ENCODE data around the gene CROCC2.

The CROCC2 gene

DNA sequence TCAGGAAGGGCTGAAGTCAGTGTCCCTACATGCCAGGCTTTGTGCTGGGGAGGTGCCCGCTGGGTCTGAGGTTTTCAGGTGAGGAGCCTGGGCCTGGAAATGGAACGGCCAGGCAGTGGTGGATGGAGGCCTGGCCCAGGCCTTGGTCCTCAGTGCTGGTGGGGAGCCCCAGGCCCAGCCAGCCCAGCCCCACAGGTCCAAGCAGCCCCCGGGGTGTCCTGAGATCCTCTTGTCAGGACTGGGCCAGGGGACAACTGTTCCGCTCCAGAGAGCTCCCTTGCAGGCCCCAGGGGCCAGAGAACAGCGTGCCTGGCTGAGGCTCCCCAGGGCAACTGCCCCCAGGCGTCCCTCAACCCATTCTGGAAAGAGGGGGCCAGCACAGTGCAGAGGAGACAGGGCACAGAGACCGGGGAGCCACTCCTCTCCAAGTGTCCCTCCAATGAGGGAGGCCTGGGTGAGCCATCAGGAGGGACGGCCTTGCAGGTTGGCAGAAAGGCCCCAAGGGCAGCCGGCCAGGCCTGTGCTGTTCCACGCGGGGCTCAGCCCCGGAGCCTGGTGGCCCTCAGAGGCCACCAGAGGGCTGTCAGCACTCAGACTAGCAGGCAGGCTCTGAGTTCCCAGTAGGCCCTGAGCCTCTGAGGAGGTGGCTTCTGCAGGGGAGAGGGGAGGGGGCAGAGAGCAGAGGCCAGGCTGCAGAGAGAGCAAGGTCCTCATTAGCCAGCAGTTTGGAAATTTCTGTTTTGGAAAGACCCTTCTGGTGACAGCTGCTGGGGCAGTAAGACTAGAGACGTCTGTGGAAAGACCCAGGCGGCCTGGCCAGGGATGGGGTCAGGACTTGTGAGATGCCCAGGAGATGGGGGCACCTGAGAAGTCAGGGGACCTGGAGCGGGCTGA lies 62.8 kb downstream of the CROCC2 start:
- no peak overlapping the region for H3K27ac ChIP-seq (ENCODE audit: low read depth, low read length, poor library complexity, severe bottlenecking)
- H3K27me3 ChIP-seq (ENCODE audit: insufficient read depth, low read length), result peaks cover 14% of the 10 kb centered on the region; the same call in 1 of the 2 replicates
- no peaks in the 10 kb centered on the region for H3K9me2 ChIP-seq (ENCODE audit: low read depth, low read length)
- H3F3A ChIP-seq (ENCODE audit: insufficient read depth, low read length), result no peaks in the 10 kb centered on the region
- H3K36me3 ChIP-seq (ENCODE audit: insufficient read depth, low read length), result no peaks in the 10 kb centered on the region
- no peak overlapping the region for H3K9ac ChIP-seq (ENCODE audit: low read length)
- no peaks in the 10 kb centered on the region for H3K79me2 ChIP-seq (ENCODE audit: insufficient read depth, low read length)
- no peak overlapping the region for H3K4me3 ChIP-seq (ENCODE audit: low read depth, low read length, poor library complexity, severe bottlenecking)
- no peak overlapping the region for H2AFZ ChIP-seq (ENCODE audit: low read length)
- H3K4me2 ChIP-seq (ENCODE audit: low read length), result no peak overlapping the region
- no peak for TF ChIP-seq EZH2 (IDR thresholded peaks at IDR 0.05; ENCODE audit: borderline replicate concordance, low read length)
- TF ChIP-seq, protein P1, sequence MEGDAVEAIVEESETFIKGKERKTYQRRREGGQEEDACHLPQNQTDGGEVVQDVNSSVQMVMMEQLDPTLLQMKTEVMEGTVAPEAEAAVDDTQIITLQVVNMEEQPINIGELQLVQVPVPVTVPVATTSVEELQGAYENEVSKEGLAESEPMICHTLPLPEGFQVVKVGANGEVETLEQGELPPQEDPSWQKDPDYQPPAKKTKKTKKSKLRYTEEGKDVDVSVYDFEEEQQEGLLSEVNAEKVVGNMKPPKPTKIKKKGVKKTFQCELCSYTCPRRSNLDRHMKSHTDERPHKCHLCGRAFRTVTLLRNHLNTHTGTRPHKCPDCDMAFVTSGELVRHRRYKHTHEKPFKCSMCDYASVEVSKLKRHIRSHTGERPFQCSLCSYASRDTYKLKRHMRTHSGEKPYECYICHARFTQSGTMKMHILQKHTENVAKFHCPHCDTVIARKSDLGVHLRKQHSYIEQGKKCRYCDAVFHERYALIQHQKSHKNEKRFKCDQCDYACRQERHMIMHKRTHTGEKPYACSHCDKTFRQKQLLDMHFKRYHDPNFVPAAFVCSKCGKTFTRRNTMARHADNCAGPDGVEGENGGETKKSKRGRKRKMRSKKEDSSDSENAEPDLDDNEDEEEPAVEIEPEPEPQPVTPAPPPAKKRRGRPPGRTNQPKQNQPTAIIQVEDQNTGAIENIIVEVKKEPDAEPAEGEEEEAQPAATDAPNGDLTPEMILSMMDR (IDR thresholded peaks at IDR 0.05; ENCODE audit: low read length), result no peak
- no peaks in the 10 kb centered on the region for H3K4me1 ChIP-seq (ENCODE audit: insufficient read depth, low read length, severe bottlenecking)
- no peaks in the 10 kb centered on the region for H3K9me3 ChIP-seq (ENCODE audit: low read length)
- no peaks in the 10 kb centered on the region for H4K20me1 ChIP-seq (ENCODE audit: insufficient read depth, low read length)

- H3K79me2 ChIP-seq (ENCODE audit: insufficient read depth, low read length), result no peaks in the 10 kb centered on the region
- TF ChIP-seq, protein P1 (IDR thresholded peaks at IDR 0.05; ENCODE audit: low read length), result no peak
- TF ChIP-seq EZH2 (IDR thresholded peaks at IDR 0.05; ENCODE audit: borderline replicate concordance, low read length), result no peak
- H2AFZ ChIP-seq (ENCODE audit: low read length), result no peak overlapping the region
- H3K9ac ChIP-seq (ENCODE audit: low read length), result no peak overlapping the region
- no peak overlapping the region for H3K27ac ChIP-seq (ENCODE audit: low read depth, low read length, poor library complexity, severe bottlenecking)
- no peak overlapping the region for H3K4me2 ChIP-seq (ENCODE audit: low read length)
- H3K36me3 ChIP-seq (ENCODE audit: insufficient read depth, low read length), result no peaks in the 10 kb centered on the region
- peaks cover 14% of the 10 kb centered on the region; the same call in 1 of the 2 replicates for H3K27me3 ChIP-seq (ENCODE audit: insufficient read depth, low read length)
- no peaks in the 10 kb centered on the region for H3K9me2 ChIP-seq (ENCODE audit: low read depth, low read length)
- no peaks in the 10 kb centered on the region for H3F3A ChIP-seq (ENCODE audit: insufficient read depth, low read length)
- no peaks in the 10 kb centered on the region for H3K4me1 ChIP-seq (ENCODE audit: insufficient read depth, low read length, severe bottlenecking)
- no peak overlapping the region for H3K4me3 ChIP-seq (ENCODE audit: low read depth, low read length, poor library complexity, severe bottlenecking)
- no peaks in the 10 kb centered on the region for H4K20me1 ChIP-seq (ENCODE audit: insufficient read depth, low read length)
- no peaks in the 10 kb centered on the region for H3K9me3 ChIP-seq (ENCODE audit: low read length)
Observed at GRCh38 chr2:240970104-240970503, 64.0 kb downstream of the CROCC2 start.

GRCh38 chr2:240970816-240971215 lies 64.7 kb downstream of the CROCC2 start:
- H3K4me2 ChIP-seq (ENCODE audit: low read length), result no peak overlapping the region
- H3K9ac ChIP-seq (ENCODE audit: low read length), result no peak overlapping the region
- no peak overlapping the region for H2AFZ ChIP-seq (ENCODE audit: low read length)
- H3F3A ChIP-seq (ENCODE audit: insufficient read depth, low read length), result no peaks in the 10 kb centered on the region
- H3K36me3 ChIP-seq (ENCODE audit: insufficient read depth, low read length), result no peaks in the 10 kb centered on the region
- H3K9me2 ChIP-seq (ENCODE audit: low read depth, low read length), result no peaks in the 10 kb centered on the region
- no peaks in the 10 kb centered on the region for H4K20me1 ChIP-seq (ENCODE audit: insufficient read depth, low read length)
- H3K27ac ChIP-seq (ENCODE audit: low read depth, low read length, poor library complexity, severe bottlenecking), result no peak overlapping the region
- TF ChIP-seq, protein P1 (IDR thresholded peaks at IDR 0.05; ENCODE audit: low read length), result no peak
- no peak for TF ChIP-seq EZH2 (IDR thresholded peaks at IDR 0.05; ENCODE audit: borderline replicate concordance, low read length)
- H3K4me1 ChIP-seq (ENCODE audit: insufficient read depth, low read length, severe bottlenecking), result no peaks in the 10 kb centered on the region
- H3K27me3 ChIP-seq (ENCODE audit: insufficient read depth, low read length), result peaks cover 14% of the 10 kb centered on the region; the same call in 1 of the 2 replicates
- H3K79me2 ChIP-seq (ENCODE audit: insufficient read depth, low read length), result no peaks in the 10 kb centered on the region
- no peak overlapping the region for H3K4me3 ChIP-seq (ENCODE audit: low read depth, low read length, poor library complexity, severe bottlenecking)
- H3K9me3 ChIP-seq (ENCODE audit: low read length), result no peaks in the 10 kb centered on the region
